Mammary epithelial cell (primary cell): ENCODE data around the gene BOK.

ENCODE experiments used
- EZH2 ChIP-seq: IDR thresholded peaks from 2 replicates; pipeline ENCODE4 v1.6.1; 2012; ENCODE audit warnings: low read length, inconsistent platforms, borderline replicate concordance
- TF ChIP-seq, protein P1 (sequence below), 2 donors: IDR thresholded peaks in 1 of 2; conservative IDR thresholded peaks in 1 of 2; 2 replicates each; pipeline ENCODE4 v1.5.1; 2011 to 2012; ENCODE audit warnings: inconsistent platforms in 2 of 2, low read length in 2 of 2, mild to moderate bottlenecking in 2 of 2, control low read depth in 1 of 2, low read depth in 1 of 2; ENCODE audit not compliant: insufficient read depth in 1 of 2; ENCODE audit errors: extremely low read depth in 1 of 2

DNA sequence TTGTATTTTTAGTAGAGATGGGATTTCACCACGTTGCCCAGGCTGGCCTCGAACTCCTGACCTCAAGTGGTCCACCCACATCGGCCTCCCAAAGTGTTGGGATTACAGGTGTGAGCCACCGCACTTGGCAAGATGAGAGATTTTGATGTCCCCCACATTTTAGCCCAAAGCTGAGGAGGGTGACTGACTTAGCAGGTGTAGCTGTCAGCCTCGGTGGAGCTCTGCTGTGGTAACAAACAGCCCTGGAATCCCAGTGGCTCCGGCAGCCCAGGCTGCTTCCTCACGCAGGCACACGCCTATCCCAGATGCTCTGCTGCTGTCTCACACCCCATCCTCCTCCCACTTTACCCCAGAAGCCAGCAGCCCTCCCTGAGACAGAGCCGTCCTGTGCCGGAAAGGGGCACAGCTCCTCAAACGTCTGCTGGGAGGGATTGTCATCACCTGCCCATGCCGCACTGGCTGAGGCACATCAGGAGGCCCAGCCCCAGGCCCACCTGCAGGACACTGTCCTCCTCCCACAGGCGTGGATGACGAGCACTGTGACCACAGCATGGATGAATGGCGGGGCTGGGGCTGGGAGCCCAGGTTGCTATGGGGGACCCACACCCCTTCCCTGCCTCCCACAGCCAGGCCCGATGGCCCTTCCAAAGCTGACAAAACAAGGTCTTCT lies 10.6 kb upstream of the BOK start:
- TF ChIP-seq, protein P1, sequence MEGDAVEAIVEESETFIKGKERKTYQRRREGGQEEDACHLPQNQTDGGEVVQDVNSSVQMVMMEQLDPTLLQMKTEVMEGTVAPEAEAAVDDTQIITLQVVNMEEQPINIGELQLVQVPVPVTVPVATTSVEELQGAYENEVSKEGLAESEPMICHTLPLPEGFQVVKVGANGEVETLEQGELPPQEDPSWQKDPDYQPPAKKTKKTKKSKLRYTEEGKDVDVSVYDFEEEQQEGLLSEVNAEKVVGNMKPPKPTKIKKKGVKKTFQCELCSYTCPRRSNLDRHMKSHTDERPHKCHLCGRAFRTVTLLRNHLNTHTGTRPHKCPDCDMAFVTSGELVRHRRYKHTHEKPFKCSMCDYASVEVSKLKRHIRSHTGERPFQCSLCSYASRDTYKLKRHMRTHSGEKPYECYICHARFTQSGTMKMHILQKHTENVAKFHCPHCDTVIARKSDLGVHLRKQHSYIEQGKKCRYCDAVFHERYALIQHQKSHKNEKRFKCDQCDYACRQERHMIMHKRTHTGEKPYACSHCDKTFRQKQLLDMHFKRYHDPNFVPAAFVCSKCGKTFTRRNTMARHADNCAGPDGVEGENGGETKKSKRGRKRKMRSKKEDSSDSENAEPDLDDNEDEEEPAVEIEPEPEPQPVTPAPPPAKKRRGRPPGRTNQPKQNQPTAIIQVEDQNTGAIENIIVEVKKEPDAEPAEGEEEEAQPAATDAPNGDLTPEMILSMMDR (conservative IDR thresholded peaks at IDR 0.05 in 1 of 2, IDR thresholded peaks at IDR 0.05 in 1 of 2; ENCODE audit: extremely low read depth in 1 of 2, insufficient read depth in 1 of 2, low read depth in 1 of 2, low read length in 2 of 2) = no peak
- no peak for TF ChIP-seq EZH2
